ENCODE data around the gene FKRP.

DNA sequence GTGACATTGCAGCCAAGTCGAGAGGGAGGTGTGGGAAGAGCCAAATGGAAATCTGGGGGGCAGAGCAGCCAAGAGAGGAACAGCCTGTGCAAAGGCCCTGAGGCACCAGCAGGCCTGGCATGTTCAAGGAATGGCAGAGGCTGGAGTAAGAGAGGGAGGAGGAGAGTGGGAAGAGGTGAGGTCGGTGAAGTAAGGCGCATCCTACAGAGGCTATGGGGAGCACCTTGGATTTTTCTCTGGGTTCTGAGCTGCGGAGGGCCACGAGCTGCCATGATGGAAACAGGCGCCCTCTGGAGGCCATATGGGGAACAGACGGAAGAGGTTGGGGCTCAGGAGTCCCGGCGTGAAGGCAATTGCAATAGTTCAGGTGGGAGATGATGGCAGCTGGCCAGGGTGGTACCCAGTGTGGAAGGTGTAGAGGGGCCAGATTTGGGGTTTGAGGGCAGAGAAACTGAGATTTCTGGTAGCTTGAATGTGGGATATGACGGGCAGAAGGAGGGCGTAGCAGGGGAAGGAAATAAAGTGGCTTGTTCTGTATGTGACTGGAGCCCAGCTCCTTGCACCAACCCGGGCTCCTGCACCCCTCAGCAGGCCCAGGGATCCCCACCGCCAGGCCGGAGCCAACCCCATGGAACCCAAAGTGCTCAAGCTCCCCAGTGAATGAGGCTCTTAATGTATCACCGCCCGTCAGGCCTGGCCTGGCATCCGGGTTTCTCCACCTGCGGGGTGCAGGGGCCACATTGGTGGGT, 20.9 kb downstream of the FKRP start:
- TF ChIP-seq CEBPB (IDR thresholded peaks at IDR 0.05) = no peak
- TF ChIP-seq RCOR1 (IDR thresholded peaks at IDR 0.05; ENCODE audit: low read depth, low read length) = no peak
- TF ChIP-seq, protein P1, sequence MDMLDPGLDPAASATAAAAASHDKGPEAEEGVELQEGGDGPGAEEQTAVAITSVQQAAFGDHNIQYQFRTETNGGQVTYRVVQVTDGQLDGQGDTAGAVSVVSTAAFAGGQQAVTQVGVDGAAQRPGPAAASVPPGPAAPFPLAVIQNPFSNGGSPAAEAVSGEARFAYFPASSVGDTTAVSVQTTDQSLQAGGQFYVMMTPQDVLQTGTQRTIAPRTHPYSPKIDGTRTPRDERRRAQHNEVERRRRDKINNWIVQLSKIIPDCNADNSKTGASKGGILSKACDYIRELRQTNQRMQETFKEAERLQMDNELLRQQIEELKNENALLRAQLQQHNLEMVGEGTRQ (IDR thresholded peaks at IDR 0.05) = no peak
- no peak for TF ChIP-seq FOXS1 (CRISPR knock-in tag; IDR thresholded peaks at IDR 0.05)
- TF ChIP-seq EP300 (IDR thresholded peaks at IDR 0.05) = no peak
- TF ChIP-seq HDAC2 (IDR thresholded peaks at IDR 0.05) = no peak

Data from A549 (cell line).